ENCODE results near the gene CTBP2.
A peak's percentile ranks its signal among the peaks of the same experiment; 100 is the strongest.

CTBP2 gene

DNA sequence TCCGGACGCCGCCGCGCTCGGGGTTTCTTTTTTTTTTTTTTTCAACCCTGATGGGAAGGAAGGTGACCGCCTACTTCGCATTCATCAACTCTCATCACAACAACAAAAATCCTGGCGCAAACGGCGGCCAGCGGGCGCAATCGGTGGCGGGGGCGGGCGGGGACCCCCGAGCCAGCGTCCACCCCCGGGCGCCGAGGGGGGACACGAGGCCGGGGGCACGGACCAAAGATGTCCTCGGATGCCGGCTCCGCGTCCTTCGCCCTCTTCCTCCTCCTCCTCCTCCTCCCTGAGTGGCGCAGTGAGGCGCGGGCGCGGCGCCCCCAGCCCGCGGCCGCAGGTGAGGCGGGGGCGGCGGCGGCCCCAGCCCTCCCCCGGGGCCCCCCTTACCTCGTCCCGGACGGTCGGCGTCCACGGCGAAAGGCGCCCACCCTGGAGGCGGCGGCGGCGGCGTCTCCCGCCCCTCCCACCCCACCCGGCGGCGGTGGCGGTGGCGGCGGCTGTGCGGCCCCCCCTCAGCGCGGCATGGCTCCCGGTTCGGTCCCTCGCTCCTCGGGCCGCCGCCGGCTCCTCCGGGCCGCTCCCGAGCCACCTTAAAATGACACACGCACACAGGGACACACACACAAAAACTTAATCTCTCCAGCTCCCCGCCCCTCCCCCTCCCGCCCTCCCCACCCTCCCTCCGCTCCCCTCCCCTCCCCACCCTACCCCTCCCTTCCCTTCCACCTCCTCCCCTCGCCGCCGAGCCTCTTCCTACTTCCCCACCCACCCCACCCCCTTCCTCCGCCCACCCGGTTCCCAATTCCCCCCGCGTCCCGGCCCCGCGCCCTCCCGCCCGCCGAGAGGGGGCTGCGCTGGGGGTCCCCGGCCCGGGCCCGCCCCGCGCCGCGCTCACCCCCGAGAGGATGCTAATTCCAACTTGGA lies at the start of gene CTBP2:
Gene CTBP2, minus strand, starts transcription at position 632 of the 924 bp plus-strand sequence.
- DNase-seq (ENCODE audit: low read depth, low spot score), result no peak
- H3K27ac ChIP-seq, result peak within 1 kb of the TSS; percentile 93

DNA sequence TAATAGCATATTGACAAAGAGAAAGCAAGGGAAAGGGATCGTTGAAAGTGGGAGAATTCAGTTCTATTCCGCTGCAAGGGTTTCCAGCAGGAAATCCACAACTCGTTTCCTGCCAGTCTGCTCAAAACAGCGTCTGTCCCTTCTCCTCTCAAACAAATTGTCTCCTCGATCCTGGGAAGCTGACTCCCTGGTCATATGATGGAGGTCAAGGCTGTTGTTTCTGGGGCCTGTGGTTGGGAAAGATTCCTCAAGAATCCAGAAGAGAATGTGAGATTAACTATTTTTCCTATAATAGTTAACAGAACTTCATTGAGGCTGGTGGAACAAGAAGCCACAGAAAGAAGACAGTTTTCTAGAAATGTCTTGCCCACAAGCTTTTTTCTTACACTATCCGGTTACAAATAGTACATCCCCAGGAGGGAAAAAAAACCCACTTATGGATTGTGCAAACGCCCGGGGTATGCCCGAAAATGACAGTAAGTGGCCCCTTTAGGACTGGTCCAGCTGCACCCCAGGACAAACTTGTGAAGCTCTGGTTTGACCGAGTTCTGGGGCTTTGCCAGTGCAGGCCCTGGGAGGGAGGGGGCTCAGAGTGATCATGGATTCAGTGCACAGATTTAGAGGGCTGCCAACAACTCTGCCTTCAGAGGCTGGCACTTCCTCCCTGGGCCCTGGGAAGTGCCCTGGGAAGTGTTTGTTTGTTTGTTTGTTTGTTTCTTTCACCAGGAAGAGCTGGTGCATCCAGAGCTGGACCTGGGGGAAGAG lies 49.4 kb upstream of the CTBP2 start:
- no peak for DNase-seq (ENCODE audit: low read depth, low spot score)
- no peak overlapping the region for H3K27ac ChIP-seq

DNA sequence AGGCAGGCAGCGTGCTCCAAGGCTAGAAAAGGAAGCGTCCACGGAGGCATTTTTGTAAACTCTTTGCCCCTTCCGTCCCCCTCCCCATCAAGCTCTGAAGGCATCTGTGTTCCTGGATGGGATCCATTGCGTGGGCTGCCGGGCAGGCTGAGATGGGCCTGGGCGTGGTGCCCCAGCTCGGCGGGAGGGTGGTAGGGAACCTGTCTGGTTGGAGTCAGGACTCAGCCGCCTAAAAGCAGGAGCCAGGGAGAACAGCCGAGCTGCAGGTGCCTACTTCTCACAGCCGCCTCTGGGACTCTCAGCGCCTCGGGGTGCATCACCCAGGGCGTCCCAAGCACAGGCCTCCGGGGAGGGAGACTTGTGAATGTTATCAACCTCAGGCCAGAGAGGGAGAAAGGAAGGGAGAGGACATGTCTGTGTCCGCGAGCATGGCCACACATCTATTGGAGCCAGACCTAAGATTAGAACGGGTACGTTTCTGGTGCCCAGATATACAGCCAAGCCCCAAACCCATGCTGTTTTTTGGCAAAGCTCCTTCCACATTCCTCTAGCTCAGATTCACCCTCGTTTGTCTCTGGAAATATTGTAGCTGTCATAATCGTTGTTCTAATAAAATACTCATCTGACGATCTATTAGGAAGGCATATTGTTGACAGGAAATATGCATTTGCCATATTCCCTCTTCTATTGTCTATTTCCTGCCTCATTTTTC lies 48.6 kb upstream of the CTBP2 start:
- DNase-seq (ENCODE audit: low read depth, low spot score), result no peak

DNA sequence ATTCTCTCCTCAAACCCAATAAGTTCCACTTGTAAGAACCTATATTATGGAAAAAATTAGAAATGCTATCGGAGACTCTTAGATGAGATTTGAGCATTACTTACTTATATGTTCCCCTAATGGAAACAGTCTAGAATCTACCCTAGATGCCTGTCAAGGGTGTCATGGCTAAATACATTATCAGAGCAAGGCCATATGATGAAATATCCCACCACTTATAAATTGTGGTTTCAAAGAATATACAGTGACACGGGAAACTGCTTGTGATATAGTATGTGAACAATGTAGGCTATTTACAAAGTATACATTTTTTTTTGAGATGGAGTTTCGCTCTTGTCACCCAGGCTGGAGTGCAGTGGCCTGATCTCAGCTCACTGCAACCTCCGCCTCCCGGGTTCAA lies 46.3 kb upstream of the CTBP2 start:
- no peak for DNase-seq (ENCODE audit: low read depth, low spot score)
- no peak overlapping the region for H3K27ac ChIP-seq

More for the DNA sequence above, 48.6 kb upstream of the CTBP2 start:
- no peak overlapping the region for H3K27ac ChIP-seq

DNA sequence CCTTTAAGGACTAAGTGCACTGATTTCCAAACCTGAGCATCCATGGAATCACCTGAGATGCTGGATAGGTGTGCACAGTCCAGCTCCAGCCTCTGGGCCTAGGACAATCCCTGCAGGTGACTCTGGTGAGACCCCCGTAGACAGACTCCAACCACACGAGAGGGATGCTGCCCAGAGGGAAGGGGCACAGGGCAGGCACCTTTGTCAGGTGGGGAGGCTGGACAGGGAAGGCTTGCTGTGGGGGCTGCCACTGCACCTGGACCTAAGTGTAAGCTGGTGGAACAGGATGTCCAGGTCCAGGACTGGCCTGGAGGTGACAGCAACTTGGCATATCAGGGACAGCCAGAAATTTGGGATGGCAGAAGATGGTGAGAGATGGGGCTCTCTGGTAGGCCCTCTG lies 45.1 kb upstream of the CTBP2 start:
- DNase-seq (ENCODE audit: low read depth, low spot score), result no peak
- no peak overlapping the region for H3K27ac ChIP-seq

DNA sequence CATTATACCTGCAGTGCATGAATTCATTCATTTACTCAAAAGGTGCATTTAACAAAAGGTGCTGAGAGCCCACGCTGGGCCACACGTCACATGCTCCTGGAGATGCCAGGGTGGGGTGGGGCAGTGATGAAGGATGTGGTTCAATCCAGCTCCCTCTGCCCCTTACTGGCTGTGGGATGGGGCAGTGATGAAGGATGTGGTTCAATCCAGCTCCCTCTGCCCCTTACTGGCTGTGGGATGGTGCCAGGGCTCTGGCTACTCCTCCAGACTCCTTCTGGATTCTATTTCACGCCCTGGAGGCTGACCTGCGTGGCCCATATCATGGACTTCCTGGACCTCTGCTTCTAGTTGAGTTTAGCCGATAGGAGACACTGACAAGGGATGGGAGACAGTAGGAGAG lies 44.0 kb upstream of the CTBP2 start:
- no peak for DNase-seq (ENCODE audit: low read depth, low spot score)
- no peak overlapping the region for H3K27ac ChIP-seq

DNA sequence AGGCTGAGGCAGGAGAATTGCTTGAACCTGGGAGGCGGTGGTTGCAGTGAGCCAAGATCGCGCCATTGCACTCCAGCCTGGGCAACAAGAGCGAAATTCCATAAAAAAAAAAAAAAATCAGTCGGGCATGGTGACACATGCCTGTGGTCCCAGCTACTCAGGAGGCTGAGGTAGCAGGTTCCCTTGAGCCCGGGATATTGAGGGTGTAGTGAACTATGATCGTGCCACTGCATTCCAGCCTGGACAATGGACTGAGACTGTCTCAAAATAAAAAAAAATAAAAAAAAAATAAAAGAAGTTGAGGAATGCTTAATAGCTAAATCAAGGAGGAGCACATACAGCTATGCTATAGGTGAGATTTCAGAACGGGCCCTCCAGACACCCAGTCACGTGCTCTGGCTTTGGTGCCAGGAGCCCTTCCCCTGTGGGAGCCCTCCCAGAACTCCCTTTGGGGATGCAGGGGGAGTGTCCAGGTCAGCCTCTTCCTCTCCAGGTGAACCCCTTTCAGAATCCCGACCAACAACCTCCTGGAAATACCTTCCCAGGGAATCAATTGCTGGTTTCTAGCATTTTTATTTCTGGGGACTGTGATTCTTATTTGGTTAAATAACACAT lies 42.9 kb upstream of the CTBP2 start:
- no peak overlapping the region for H3K27ac ChIP-seq
- DNase-seq (ENCODE audit: low read depth, low spot score), result no peak

DNA sequence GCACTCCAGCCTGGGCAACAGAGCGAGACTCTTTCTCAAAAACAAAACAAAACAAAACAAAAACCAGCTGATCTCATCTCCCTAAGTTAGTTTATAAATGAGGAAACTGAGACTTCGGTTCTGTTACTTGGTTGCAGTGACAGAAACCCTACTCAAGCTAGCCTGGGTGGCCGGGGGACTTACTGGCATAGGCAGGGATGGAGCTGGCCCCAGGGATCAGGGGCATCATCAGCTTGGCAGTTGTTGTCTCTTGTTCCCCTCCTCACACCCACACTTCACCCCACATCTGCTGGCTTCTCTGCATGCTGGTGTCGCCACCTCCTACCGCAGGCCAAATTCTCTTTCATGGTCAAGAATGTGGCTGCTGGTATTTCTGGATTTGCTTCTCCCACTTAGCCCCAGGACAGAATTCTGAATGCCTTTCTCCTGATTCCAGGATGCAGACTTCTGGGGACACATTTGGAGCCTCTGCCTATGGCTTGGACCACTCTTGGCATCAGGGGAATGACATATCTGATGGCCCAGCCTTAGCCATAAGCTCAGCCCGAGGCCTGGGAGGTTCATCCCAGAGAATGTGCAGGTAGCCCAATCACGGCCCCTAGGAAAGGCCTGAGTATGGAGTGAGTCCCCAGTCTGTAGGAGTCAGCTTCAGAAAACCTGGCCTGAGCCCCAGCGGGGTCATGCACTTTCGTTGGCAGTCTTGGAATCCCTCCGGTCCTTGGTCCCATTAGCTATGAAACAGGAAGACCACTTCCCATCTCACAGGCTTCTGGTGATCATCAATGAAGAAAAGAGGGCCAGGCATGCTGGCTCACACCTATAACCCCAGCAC lies 41.6 kb upstream of the CTBP2 start:
- no peak for DNase-seq (ENCODE audit: low read depth, low spot score)
- H3K27ac ChIP-seq, result no peak overlapping the region

DNA sequence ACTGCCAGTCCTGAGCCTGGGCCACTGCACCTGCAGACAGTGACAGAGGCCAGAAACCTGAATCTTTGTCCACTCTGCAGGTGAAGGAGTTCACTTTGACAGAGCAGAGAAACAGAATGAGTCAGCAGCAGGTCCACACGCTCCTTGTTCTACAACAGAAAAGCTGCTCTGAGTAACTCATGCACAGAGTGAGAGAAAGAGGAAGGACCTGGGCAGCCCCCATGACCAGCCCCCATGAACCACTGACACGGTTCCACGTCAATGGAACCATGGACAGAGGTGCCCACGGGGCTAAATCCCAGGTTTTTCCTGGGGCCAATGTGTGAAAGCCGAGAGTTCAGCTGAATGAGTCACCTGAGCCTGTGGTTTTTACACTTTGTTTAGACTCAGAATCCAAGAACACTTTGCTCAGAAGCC lies 40.8 kb upstream of the CTBP2 start:
- H3K27ac ChIP-seq, result no peak overlapping the region
- peak; percentile 31 for DNase-seq (ENCODE audit: low read depth, low spot score)

DNA sequence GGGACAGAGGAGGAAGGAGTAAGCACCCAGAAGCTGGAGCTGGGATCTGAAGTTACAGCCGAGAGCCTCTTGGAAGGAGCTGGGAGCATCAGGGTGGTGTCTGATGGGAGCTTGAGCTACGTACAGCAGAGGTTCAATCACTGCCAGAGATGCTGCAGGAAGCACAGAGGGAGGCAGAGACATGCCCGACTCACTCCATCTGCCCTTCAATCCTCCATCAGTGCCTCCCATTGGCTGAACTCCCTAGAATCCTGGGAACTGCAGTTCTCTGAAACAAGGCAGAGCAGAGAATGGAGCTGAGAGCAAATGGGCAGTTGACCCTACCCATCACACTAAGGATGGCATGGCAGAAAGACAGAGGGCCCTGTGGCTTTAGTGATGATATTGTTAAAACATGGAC lies 40.0 kb upstream of the CTBP2 start:
- H3K27ac ChIP-seq, result no peak overlapping the region
- DNase-seq (ENCODE audit: low read depth, low spot score), result no peak

DNA sequence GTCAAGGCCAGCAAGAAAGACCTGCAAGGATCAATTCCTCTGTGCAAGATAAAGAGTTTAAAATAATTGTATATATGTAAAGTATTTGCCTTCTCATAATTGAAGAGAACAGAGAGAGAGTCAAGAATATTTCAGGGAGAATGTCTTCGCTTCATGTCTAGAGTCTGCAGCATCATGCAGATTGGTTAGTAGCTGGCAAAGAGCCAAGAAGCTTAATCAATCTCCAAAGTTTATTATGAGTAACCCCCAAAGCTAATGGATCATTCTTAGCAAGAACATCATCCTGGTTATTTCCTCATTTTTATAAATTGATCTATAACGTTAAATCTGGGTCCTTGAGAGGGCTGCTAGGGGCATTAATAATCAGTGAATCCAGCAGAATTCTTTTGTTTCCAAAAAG lies 38.9 kb upstream of the CTBP2 start:
- H3K27ac ChIP-seq, result no peak overlapping the region
- no peak for DNase-seq (ENCODE audit: low read depth, low spot score)

DNA sequence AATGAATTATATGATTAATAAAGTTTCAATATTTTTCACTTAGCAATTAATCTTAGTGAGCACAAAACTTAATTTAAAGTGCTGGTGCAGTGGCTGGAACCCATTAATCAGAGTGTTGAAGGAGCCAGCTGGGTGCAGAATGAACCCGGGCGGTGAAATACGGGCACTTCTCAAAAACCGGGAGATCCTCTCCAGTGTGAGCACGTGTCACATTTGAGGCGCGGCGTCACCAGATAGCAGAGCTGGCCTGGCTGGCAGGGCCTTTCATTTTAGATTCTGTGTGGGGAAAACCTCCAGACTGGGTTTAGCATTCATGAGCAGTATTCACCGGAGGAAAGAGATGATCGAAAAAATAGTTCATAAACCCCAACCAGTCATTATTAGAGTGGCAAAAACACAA lies 34.5 kb upstream of the CTBP2 start:
- no peak overlapping the region for H3K27ac ChIP-seq
- DNase-seq (ENCODE audit: low read depth, low spot score), result no peak

DNA sequence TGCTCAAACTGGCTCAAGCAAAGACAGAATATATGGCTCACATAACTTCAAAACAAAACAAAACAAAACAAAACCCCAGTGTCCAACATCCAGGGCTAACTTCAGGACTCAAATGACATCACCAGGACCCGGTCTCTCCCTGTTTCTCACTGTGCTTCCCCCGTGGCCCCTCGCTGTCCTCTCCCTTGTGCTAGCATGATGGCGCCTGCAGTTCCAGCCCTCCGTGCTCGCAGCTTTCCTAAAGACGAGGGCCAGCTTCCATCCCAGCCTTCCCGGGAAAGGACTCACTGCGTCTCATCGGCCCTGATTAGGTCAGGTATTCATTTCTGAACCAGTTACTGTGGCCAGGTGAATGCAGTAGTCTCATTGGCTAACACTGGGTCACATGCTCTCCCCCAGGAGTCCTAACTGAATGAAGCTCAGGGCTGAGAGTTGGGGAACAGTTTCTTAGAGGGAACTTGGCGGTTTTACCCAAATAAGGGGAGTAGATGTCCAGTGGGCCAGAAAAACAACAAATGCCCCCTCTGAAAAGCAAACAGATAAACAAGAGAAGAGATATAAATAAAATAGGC lies 33.0 kb upstream of the CTBP2 start:
- no peak for DNase-seq (ENCODE audit: low read depth, low spot score)
- no peak overlapping the region for H3K27ac ChIP-seq

DNA sequence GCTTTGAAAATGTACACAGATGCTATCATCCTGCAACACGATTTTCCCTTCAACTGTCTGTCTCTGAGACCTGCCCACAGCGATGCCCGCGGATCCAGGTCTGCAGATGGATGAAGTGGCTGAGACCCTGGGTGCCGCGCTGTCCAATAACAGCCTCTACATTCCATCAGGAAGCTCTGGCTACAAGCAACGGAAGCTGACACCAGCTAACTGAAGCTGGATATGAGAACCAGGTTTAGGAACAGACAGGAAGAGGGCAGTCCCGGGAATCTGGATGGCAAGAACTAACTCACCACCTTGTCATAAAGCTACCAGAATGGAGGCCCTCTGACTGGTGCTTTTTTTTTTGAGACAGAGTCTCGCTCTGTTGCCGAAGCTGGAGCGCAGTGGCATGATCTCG lies 32.3 kb upstream of the CTBP2 start:
- no peak overlapping the region for H3K27ac ChIP-seq
- no peak for DNase-seq (ENCODE audit: low read depth, low spot score)

DNA sequence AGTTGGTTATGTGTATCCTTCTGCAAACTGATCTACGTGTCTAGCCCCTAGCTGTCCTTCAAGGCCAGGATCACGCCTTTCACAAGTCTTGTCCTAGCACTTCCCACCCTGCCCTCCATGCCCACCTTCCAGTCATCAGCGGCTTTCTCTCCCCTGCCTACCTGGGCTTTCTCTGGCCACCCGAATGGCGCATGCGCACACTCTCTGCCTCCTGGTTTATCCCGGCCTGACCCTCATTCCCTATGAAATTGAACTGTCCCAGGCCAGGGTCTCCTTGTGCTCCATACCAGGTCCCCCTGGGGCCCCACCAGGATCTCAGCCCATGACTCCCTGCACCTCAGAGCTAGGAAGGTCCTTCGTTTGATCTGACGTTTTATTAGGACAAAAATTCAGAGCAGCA lies 31.6 kb upstream of the CTBP2 start:
- H3K27ac ChIP-seq, result no peak overlapping the region
- no peak for DNase-seq (ENCODE audit: low read depth, low spot score)

DNA sequence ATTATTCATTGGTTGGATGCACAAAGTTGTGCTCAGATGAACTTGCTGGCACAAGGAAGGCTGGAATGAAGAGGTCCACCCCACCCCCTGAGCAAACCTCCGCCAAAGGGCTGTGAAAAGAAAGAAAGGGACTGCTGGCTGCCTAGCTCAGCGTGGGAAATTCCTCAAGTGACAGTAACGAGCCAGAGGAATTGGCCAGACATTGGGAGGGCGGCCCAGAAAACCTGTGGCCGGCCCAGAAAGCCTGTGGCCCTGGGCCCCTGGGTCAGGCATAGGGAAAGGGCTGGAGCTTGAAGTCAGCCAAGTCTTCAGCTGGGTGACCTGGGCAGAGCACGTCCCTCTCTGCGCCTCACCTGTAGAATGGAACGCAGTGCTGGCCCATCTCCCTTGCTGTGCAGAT lies 30.6 kb upstream of the CTBP2 start:
- no peak for DNase-seq (ENCODE audit: low read depth, low spot score)
- H3K27ac ChIP-seq, result no peak overlapping the region

DNA sequence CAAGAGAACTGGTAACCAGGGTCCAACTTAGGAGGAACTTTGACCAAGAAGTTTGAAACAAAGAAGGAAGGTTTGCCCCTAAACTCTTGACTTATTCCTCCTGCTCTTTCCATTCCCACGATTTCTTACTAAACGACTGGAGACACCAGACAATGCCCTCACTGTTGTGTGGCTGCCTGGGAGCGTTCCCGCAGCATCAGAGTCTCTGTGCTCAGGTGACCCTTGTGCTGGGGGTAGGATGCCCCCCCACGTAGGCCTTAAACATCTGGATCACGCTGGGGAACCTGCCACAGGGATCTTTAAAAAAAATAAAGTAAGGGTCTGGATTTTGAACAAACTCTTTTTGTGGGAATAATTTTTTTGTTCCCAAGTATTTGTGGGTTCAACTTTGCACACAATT lies 30.1 kb upstream of the CTBP2 start:
- no peak overlapping the region for H3K27ac ChIP-seq
- DNase-seq (ENCODE audit: low read depth, low spot score), result no peak

DNA sequence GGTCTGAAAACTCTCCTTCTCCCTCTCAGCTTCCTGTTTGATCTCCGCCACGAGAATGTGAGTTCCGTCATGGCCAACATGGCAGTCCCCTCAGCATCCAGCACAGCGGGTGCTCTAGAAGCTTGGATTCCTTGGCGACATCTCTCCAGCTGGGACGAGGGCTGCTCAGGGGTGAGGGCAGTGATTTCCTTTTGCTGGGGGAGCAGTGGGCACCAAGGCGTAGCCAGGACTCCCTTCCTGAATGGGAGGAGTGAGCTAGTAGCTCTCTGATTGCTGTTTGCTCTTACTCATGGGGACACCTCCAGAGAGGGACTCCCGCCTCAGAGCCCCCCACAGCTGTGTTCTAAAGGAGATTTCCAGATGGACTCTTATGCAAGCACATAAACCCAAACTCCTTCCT lies 28.8 kb upstream of the CTBP2 start:
- no peak for DNase-seq (ENCODE audit: low read depth, low spot score)

More for the DNA sequence above, 28.8 kb upstream of the CTBP2 start:
- H3K27ac ChIP-seq, result no peak overlapping the region

Measured in epithelial cell of prostate (primary cell).